Ovary (tissue), 9 donors: Measurements from ENCODE around the gene SVOPL. TPM values are rescaled to one million over a fixed set of nuclear protein-coding genes. Genes with fewer than 3 reads are reported as not detected.

Source experiments
- DNase-seq, 5 donors: peaks; one replicate each; pipeline ENCODE4 v3.0.0-alpha.2; 2019 to 2020
- H3K27ac ChIP-seq, 2 donors: fragments of 200-600 bp; one replicate each; pipeline versions ENCODE4 v1.5.1 to v1.8.0; 2019 to 2022
- H3K27me3 ChIP-seq: fragments of 200-600 bp; one replicate; pipeline ENCODE4 v1.8.0; 2022
- H3K36me3 ChIP-seq: fragments of 200-600 bp; sonication (generic); one replicate; pipeline ENCODE4 v1.5.1; 2019
- H3K4me1 ChIP-seq: one replicate; pipeline ENCODE4 v1.8.1; 2013; ENCODE audit warnings: mild to moderate bottlenecking, moderate library complexity; ENCODE audit not compliant: insufficient read depth
- H3K4me3 ChIP-seq: fragments of 200-600 bp; sonication (generic); one replicate; pipeline ENCODE4 v1.5.1; 2017
- H3K9me3 ChIP-seq, 2 donors: fragments of 200-600 bp in 1 of 2; sonication (generic) in 1 of 2; one replicate each; pipeline versions ENCODE4 v1.5.1 to v1.8.1; 2013 to 2019; ENCODE audit warnings: mild to moderate bottlenecking in 1 of 2, moderate library complexity in 1 of 2
- EP300 ChIP-seq: sonication (generic); formaldehyde crosslinking; IDR thresholded peaks from one replicate; pipeline ENCODE4 v1.6.1; 2017; ENCODE audit warnings: antibody characterized with exemption
- POLR2A ChIP-seq: fragments of 450-650 bp; IDR thresholded peaks from one replicate; pipeline ENCODE4 v1.6.1; 2017; ENCODE audit warnings: antibody characterized with exemption, mild to moderate bottlenecking, moderate library complexity
- WGBS, 3 donors: extraction: QIAGEN DNeasy Blood & Tissue Kit in 1 of 3; methylation state at CpG; one replicate each; pipeline versions ENCODE4 v1.1.5 to v1.1.7; 2013 to 2017; 5-methylcytosine and 5-hydroxymethylcytosine counted together
- intact Hi-C, 4 donors: fragments of 100-400 bp; cut with DNase I; formaldehyde crosslinking; loops; one replicate each; pipeline versions ENCODE4 v1.11.0 to v1.15.1; 2022 to 2023
- polyA plus RNA-seq, 2 donors: library from polyadenylated mRNA; stranded (reverse); fragments of 200-250 nt in 1 of 2; fragments of 350-450 nt in 1 of 2; fragmentation: Illumina TruSeq in 1 of 2; extraction: RNeasy Lipid Tissue Mini Kit (QIAGEN cat#74804) in 1 of 2; gene quantifications; one replicate each; pipeline ENCODE4 v1.2.3, GENCODE V29; 2013 to 2014
- total RNA-seq, 7 donors: library from RNA; depleted of rRNA in 2 of 7; stranded (reverse); fragments of >200 nt in 2 of 7; fragmentation: NEBNext Ultra II Directional in 3 of 7; extraction: Animal tissue kit (Norgen Biotek cat#: 25700) in 3 of 7; gene quantifications; one replicate each; pipeline versions ENCODE4 v1.1.0 to v1.2.4, GENCODE V29; 2016 to 2023
- TF ChIP-seq, protein P1 (sequence below), 3 donors: fragments of 450-650 bp in 2 of 3; fragments of 200-600 bp in 1 of 3; IDR thresholded peaks; one replicate each; pipeline versions ENCODE4 v1.5.1 to v1.8.0; 2016 to 2022; ENCODE audit warnings: antibody characterized with exemption in 3 of 3, mild to moderate bottlenecking in 1 of 3
- donor health status: DM: no; HTN: no; CAD: no; lungs with moderate emphysema.
- donor health status: DM: no; HTN: no; CAD: no.
- donor health status: Bipolar disorder and iron deficiency.
- donor health status: DM: yes; HTN: yes; CAD: no.
- donor health status: DM: no; HTN: no; CAD: no.
- donor health status: DM: yes; HTN: yes; CAD: no.

The SVOPL gene
- total and polyA plus RNA-seq, 9 donors, result 0.08 to 1.3 (median 0.85) TPM; not detected in 1

DNA sequence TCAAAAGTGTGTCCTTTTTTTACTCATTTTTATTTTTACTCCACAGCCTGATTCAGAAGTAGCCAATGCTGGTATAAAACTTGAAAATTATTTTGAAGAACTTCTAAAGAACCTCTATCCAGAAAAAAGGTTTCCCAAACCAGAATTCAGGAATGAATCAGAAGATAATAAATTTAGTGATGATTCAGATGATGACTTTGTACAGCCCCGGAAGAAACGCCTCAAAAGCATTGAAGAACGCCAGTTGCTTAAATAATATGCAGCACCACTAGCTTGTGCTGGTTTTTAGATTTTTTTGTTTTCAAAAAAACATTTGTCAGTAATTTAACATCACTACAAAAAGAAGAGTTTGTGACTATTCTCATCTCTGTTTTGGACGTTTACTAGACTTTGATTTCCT, 116.5 kb downstream of the SVOPL start:
- no peak overlapping the region for H3K27ac ChIP-seq
- TF ChIP-seq POLR2A (no peak), EP300 (no peak)
- TF ChIP-seq, protein P1, sequence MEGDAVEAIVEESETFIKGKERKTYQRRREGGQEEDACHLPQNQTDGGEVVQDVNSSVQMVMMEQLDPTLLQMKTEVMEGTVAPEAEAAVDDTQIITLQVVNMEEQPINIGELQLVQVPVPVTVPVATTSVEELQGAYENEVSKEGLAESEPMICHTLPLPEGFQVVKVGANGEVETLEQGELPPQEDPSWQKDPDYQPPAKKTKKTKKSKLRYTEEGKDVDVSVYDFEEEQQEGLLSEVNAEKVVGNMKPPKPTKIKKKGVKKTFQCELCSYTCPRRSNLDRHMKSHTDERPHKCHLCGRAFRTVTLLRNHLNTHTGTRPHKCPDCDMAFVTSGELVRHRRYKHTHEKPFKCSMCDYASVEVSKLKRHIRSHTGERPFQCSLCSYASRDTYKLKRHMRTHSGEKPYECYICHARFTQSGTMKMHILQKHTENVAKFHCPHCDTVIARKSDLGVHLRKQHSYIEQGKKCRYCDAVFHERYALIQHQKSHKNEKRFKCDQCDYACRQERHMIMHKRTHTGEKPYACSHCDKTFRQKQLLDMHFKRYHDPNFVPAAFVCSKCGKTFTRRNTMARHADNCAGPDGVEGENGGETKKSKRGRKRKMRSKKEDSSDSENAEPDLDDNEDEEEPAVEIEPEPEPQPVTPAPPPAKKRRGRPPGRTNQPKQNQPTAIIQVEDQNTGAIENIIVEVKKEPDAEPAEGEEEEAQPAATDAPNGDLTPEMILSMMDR (IDR thresholded peaks at IDR 0.05), result no peak
- H3K9me3 ChIP-seq, result no peaks in the 10 kb centered on the region
- H3K36me3 ChIP-seq, result no peaks in the 10 kb centered on the region
- DNase-seq, result no peak
- 61 to 74% (median 64%) methylated on average over 4 of the region's 4 CpGs for WGBS, 3 donors
- intact Hi-C loops, result no loop called here
- no peak overlapping the region for H3K4me3 ChIP-seq
- no peaks in the 10 kb centered on the region for H3K4me1 ChIP-seq
- H3K27me3 ChIP-seq, result no peaks in the 10 kb centered on the region

DNA sequence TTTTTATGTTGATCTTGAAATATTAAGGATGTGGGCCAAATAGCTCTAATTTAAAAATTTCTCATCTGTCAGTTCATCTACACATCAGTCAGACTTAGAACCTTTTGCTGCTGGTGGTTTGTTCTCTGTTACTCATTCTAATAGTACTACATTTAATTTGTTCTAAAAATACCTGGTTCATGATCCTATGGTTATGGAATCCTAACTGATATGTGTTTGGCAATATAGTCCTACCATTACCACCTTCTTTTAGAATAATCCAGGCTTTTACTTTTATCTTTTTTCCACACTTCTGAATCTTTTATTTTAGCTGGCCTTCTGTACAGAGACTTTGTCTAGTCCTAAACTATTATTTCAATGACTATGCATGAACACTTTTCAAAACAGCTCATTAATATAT, 116.9 kb downstream of the SVOPL start:
- Histone ChIP-seq H3K4me1 (no peaks in the 10 kb centered on the region), H3K27ac (no peak overlapping the region), H3K4me3 (no peak overlapping the region), H3K36me3 (no peaks in the 10 kb centered on the region), H3K27me3 (no peaks in the 10 kb centered on the region), H3K9me3 (no peaks in the 10 kb centered on the region)
- no peak for TF ChIP-seq POLR2A
- no peak for TF ChIP-seq EP300
- TF ChIP-seq, protein P1 (IDR thresholded peaks at IDR 0.05), result no peak
- intact Hi-C loops, result no loop called here
- DNase-seq, result no peak

DNA sequence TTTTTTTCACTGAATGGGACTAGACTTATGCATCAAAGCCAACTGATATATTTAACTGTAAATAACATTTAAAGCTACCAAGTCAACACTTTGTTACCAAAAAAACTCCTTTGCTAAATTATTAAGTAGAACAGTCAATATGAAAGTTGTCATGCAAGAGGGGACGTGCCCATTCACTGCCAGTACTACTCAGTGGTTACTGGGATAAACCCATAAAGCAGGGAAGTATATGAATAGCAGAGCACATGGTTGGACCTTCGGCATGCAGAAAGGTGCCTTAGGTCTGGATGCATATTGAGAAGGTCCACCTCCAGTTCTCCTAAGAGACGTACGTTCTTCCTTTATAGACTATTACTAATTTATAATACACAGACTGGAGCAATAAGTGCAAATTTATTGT, 120.1 kb downstream of the SVOPL start:
- WGBS, 3 donors, result 92 to 95% (median 94%) methylated on average over 4 of the region's 4 CpGs
- no peaks in the 10 kb centered on the region for H3K9me3 ChIP-seq
- H3K27me3 ChIP-seq, result no peaks in the 10 kb centered on the region
- intact Hi-C loops, result no loop called here
- no peaks in the 10 kb centered on the region for H3K4me1 ChIP-seq
- no peak overlapping the region for H3K27ac ChIP-seq
- TF ChIP-seq, protein P1 (IDR thresholded peaks at IDR 0.05), result no peak
- TF ChIP-seq EP300 (no peak), POLR2A (no peak)
- H3K36me3 ChIP-seq, result no peaks in the 10 kb centered on the region
- DNase-seq, result no peak
- H3K4me3 ChIP-seq, result no peak overlapping the region

DNA sequence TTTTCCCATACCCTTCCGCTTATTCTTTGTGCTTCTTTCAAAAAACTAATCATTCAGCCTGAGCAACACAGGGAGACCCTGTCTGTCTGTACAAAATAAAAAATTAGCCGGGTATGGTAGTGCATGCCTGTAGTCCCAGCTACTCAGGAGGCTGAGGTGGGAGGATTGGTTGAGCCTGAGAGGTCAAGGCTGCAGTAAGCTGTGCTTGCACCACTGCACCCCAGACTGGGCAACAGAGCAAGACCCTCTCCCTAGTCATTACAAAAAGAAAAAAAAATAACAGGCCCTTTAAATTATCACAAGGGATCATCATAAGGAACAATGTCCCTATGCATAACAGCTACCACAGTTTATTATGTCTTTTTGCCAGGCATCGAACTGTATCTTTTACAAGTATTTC, 121.5 kb downstream of the SVOPL start:
- H3K4me3 ChIP-seq, result no peak overlapping the region
- WGBS, 3 donors, result 93 to 98% (median 97%) methylated on average over 3 of the region's 3 CpGs
- H3K4me1 ChIP-seq, result no peaks in the 10 kb centered on the region
- TF ChIP-seq, protein P1 (IDR thresholded peaks at IDR 0.05), result no peak
- no peak for TF ChIP-seq EP300
- TF ChIP-seq POLR2A, result no peak
- intact Hi-C loops, result no loop called here
- H3K36me3 ChIP-seq, result no peaks in the 10 kb centered on the region
- no peaks in the 10 kb centered on the region for H3K9me3 ChIP-seq
- H3K27me3 ChIP-seq, result no peaks in the 10 kb centered on the region
- DNase-seq, result no peak
- no peak overlapping the region for H3K27ac ChIP-seq

DNA sequence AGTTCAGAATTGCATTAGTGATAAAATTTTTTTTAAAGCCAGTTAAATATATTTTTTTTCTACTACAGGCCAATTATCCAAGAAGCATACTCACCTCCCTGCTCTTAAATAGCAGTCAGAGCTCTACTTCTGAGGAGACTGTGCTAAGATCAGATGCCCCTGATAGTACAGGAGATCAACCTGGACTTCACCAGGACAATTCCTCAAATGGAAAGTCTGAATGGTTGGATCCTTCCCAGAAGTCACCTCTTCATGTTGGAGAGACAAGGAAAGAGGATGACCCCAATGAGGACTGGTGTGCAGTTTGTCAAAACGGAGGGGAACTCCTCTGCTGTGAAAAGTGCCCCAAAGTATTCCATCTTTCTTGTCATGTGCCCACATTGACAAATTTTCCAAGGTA, 122.0 kb downstream of the SVOPL start:
- Histone ChIP-seq H3K4me1 (no peaks in the 10 kb centered on the region), H3K9me3 (no peaks in the 10 kb centered on the region), H3K4me3 (no peak overlapping the region), H3K27me3 (no peaks in the 10 kb centered on the region), H3K36me3 (no peaks in the 10 kb centered on the region), H3K27ac (no peak overlapping the region)
- intact Hi-C loops, result no loop called here
- WGBS, 3 donors, result 79 to 90% (median 85%) methylated on average over 1 of the region's 1 CpG
- TF ChIP-seq POLR2A (no peak), EP300 (no peak)
- TF ChIP-seq, protein P1 (IDR thresholded peaks at IDR 0.05), result no peak
- DNase-seq, result no peak
